Thyroid gland (tissue), 4 donors: Measurements from ENCODE around the gene PGRMC2.

Source experiments
- POLR2A ChIP-seq, 2 donors: fragments of 450-650 bp; IDR thresholded peaks; one replicate each; pipeline ENCODE4 v1.6.1; 2017; ENCODE audit warnings: antibody characterized with exemption in 2 of 2, mild to moderate bottlenecking in 2 of 2, moderate library complexity in 1 of 2
- TF ChIP-seq, protein P1 (sequence below), 6 experiments: fragments of 200-600 bp in 3 of 6; fragments of 450-650 bp in 3 of 6; sonication (generic) in 3 of 6; IDR thresholded peaks; one replicate each; pipeline ENCODE4 v1.5.1; 2016 to 2019; ENCODE audit warnings: antibody characterized with exemption in 6 of 6, mild to moderate bottlenecking in 2 of 6, inconsistent platforms in 1 of 6, moderate library complexity in 1 of 6

DNA sequence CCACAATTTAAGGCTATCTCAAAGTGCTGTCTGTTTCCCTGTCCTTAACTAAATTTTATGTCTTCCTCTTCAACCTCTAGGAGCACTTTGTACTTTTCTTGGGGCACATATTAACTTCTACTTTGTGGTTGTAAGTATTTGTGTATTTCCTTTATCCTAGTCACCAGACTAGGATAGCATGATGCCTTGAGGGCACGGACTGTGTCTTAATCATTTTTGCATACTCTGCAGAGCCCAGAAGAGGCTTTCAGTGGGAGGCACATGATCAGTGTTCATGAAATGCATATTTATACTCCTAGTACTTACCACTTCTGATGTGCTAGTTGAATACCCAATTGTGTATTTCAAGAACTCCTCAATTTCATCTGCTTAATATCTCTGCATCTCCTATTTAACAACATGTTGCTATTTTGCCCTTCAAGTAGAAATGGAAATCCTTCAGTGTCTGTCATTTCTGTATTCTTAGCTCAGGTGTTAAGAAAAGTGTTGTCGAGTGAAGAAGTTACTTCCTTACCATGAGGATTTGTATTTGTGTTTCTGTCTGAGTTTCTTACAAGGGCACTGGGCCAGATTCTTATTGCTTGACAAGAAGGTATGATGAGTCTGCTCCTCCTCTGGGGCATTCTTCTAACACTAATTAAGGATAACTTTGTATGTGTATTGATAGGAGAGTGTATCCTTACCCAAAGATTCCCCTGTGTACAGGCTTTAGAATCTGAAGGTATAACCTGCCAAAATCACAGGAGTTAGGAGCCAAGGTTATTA, 28.3 kb upstream of the PGRMC2 start:
- TF ChIP-seq, protein P1, sequence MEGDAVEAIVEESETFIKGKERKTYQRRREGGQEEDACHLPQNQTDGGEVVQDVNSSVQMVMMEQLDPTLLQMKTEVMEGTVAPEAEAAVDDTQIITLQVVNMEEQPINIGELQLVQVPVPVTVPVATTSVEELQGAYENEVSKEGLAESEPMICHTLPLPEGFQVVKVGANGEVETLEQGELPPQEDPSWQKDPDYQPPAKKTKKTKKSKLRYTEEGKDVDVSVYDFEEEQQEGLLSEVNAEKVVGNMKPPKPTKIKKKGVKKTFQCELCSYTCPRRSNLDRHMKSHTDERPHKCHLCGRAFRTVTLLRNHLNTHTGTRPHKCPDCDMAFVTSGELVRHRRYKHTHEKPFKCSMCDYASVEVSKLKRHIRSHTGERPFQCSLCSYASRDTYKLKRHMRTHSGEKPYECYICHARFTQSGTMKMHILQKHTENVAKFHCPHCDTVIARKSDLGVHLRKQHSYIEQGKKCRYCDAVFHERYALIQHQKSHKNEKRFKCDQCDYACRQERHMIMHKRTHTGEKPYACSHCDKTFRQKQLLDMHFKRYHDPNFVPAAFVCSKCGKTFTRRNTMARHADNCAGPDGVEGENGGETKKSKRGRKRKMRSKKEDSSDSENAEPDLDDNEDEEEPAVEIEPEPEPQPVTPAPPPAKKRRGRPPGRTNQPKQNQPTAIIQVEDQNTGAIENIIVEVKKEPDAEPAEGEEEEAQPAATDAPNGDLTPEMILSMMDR (IDR thresholded peaks at IDR 0.05): no peak
- no peak for TF ChIP-seq POLR2A (IDR thresholded peaks at IDR 0.05)
